Measurements from ENCODE around the gene LDHB. TPM values are rescaled to one million over a fixed set of nuclear protein-coding genes. Genes with fewer than 3 reads are reported as not detected.

Gene LDHB
- total RNA-seq, 1 experiment from 2014 or later = 1,343 TPM

DNA sequence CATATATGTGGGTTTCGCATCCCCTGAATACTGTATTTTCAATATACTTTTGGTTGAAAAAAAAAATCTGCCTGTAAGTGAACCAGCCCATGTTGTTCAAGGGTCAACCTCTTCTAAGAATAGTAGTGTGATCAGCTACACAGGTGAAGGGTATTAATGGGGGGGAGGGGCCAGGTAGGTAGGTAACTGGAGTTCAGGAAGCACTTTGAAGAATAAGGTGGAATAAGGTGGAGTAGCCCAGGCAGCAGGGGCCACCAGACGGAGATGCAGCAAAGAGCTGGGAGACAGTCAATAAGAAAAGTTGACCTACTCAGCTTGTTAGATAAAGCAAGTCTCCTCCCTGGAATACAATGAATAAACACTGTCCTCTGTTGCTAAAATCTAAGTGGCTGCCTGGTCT, 9.3 kb downstream of the LDHB start:
- H3K27ac ChIP-seq (ENCODE audit: insufficient read length, low read depth, low read length) = no peak overlapping the region
- no peak overlapping the region for H3K4me3 Mint-ChIP-seq
- no peaks in the 10 kb centered on the region for H4K20me1 ChIP-seq (ENCODE audit: control insufficient read depth, insufficient read depth, insufficient read length)
- H3K4me1 Mint-ChIP-seq = peaks cover 67 to 76% of the 10 kb centered on the region in 2 experiments
- peak overlapping the region in 1 of 3 experiments; percentile 77; a peak in 3 of 7 replicates for H3K27ac Mint-ChIP-seq
- peak overlapping the region; percentile 26 for H2BK20ac ChIP-seq (ENCODE audit: low read depth, low read length, poor library complexity, severe bottlenecking)
- no peaks in the 10 kb centered on the region for H3K27me3 ChIP-seq (ENCODE audit: insufficient read depth, low read length)
- H3K79me2 ChIP-seq (ENCODE audit: insufficient read depth, low read length) = peaks cover 6% of the 10 kb centered on the region; the same call in 1 of the 2 replicates
- H3T11ph ChIP-seq (ENCODE audit: low read length) = no peak overlapping the region
- no peak overlapping the region for H2BK5ac ChIP-seq (ENCODE audit: insufficient read length, low read length)
- no peak overlapping the region for H2AFZ ChIP-seq (ENCODE audit: low read length)
- H3K56ac ChIP-seq (ENCODE audit: insufficient read length, low read depth, low read length) = no peak overlapping the region
- no peak overlapping the region for H2BK120ac ChIP-seq (ENCODE audit: low read depth, low read length, poor library complexity, severe bottlenecking)
- H3K4me1 ChIP-seq (ENCODE audit: insufficient read depth, low read length) = no peaks in the 10 kb centered on the region; the same call in 1 of the 2 replicates
- H3K14ac ChIP-seq (ENCODE audit: insufficient read depth, low read length) = no peak overlapping the region
- no peak for DNase-seq
- peaks cover 77 to 97% (median 96%) of the 10 kb centered on the region in 3 experiments for H3K36me3 Mint-ChIP-seq (ENCODE audit: insufficient read depth in 1 of 3, low read depth in 3 of 3)
- no peak overlapping the region for H4K8ac ChIP-seq (replicated peaks; ENCODE audit: insufficient read length, low read depth, low read length)
- H3K27me3 Mint-ChIP-seq (ENCODE audit: low read depth) = no peaks in the 10 kb centered on the region
- TF ChIP-seq, protein P1, sequence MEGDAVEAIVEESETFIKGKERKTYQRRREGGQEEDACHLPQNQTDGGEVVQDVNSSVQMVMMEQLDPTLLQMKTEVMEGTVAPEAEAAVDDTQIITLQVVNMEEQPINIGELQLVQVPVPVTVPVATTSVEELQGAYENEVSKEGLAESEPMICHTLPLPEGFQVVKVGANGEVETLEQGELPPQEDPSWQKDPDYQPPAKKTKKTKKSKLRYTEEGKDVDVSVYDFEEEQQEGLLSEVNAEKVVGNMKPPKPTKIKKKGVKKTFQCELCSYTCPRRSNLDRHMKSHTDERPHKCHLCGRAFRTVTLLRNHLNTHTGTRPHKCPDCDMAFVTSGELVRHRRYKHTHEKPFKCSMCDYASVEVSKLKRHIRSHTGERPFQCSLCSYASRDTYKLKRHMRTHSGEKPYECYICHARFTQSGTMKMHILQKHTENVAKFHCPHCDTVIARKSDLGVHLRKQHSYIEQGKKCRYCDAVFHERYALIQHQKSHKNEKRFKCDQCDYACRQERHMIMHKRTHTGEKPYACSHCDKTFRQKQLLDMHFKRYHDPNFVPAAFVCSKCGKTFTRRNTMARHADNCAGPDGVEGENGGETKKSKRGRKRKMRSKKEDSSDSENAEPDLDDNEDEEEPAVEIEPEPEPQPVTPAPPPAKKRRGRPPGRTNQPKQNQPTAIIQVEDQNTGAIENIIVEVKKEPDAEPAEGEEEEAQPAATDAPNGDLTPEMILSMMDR (conservative IDR thresholded peaks at IDR 0.05) = no peak
- H4K91ac ChIP-seq (ENCODE audit: insufficient read length, low read depth, low read length) = no peak overlapping the region
- no peak overlapping the region for H3K23ac ChIP-seq (ENCODE audit: insufficient read length, low read depth, low read length)
- H3K9ac ChIP-seq (ENCODE audit: extremely low read depth, insufficient read length, low read length) = no peak overlapping the region
- no peak overlapping the region for H3K4me2 ChIP-seq (ENCODE audit: insufficient read depth, insufficient read length, low read length)
- H3K4ac ChIP-seq (ENCODE audit: low read depth, low read length) = no peak overlapping the region
- no peaks in the 10 kb centered on the region for H3K9me3 Mint-ChIP-seq
- peaks cover 10% of the 10 kb centered on the region for H3K79me1 ChIP-seq (ENCODE audit: insufficient read depth, low read depth, low read length, poor library complexity, severe bottlenecking)
- no peaks in the 10 kb centered on the region for H3K23me2 ChIP-seq (ENCODE audit: insufficient read length, low read depth, low read length, poor library complexity, severe bottlenecking)
- H3K18ac ChIP-seq (ENCODE audit: insufficient read length, low read depth, low read length) = no peak overlapping the region
- no CpG with 5 or more reads among the region's 2 CpGs for WGBS (ENCODE audit: extremely low coverage, insufficient read length, low lambda C conversion rate)
- no peak overlapping the region for H4K5ac ChIP-seq (ENCODE audit: insufficient read length, low read depth, low read length)
- H2AK5ac ChIP-seq (ENCODE audit: insufficient read length, low read length) = no peak overlapping the region
- H2BK15ac ChIP-seq (ENCODE audit: low read depth, low read length) = no peak overlapping the region
- H3K9me3 ChIP-seq (ENCODE audit: control insufficient read depth, low read depth, low read length) = no peaks in the 10 kb centered on the region
- H2BK12ac ChIP-seq (ENCODE audit: insufficient read length, low read depth, low read length) = no peak overlapping the region

Data from H9 (cell line).